GM21717 (cell line): ENCODE results near the gene MTMR2.

Experiments used
- ATAC-seq: cut with Tn5 transposase; IDR thresholded peaks from one replicate; pipeline ENCODE4 v1.9.1; 2021; ENCODE audit warnings: mild to moderate bottlenecking, moderate library complexity; ENCODE audit not compliant: unreplicated experiment

Gene MTMR2

DNA sequence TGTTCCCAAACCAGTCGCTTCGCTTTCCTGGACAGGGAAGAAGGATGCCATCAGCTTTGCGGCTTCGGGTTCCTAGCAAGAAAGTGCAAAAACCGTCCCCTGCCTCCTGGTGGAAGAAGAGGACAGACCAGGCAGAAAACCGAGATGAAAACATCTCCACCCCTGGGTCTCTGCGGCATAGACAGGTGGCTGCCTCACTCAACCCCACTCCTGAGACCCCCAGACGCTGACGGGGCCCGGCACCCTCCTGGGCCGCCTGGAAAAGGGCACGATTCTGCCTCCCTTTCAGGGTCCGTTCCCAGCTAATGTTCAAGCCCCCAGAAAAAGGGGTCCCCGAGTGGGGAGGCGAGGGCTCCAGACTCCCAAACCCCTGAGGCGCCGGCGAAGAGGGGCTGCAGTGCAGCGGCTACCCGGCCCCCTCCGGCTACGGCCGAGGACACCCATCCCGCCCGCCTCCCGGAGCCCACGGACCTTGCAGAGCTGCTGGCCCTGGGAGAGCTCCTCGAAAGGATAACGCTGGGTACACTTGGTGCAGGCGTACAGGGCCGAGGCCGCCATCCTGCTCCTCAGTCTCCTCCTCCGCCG lies 134.9 kb downstream of the MTMR2 start:
- ATAC-seq = peak; percentile 9
